DOHH2 (cell line): ENCODE results near the gene ACE.

Source experiments
- H3F3A ChIP-seq: fragments of 200-600 bp; sonication (generic), shearing (Covaris generic); 2 replicates; pipeline ENCODE4 v1.6.0; 2016; ENCODE audit warnings: antibody characterized with exemption, mild to moderate bottlenecking; ENCODE audit not compliant: control insufficient read depth, insufficient read depth
- H3K27ac ChIP-seq: fragments of 200-600 bp; sonication (generic); 2 replicates; pipeline ENCODE4 v1.5.1; 2014; ENCODE audit warnings: low read depth, mild to moderate bottlenecking, low read length, moderate library complexity
- H3K27me3 ChIP-seq: fragments of 200-600 bp; sonication (generic); 2 replicates; pipeline ENCODE4 v1.6.1; 2014; ENCODE audit warnings: mild to moderate bottlenecking, low read length, mixed read lengths; ENCODE audit not compliant: control insufficient read depth
- H3K36me3 ChIP-seq: fragments of 200-600 bp; sonication (generic); 2 replicates; pipeline ENCODE4 v1.6.1; 2014; ENCODE audit warnings: mild to moderate bottlenecking, low read length, moderate library complexity, mixed read lengths; ENCODE audit not compliant: control insufficient read depth
- H3K4me1 ChIP-seq: fragments of 200-600 bp; sonication (generic); 2 replicates; pipeline ENCODE4 v1.6.1; 2014; ENCODE audit warnings: mild to moderate bottlenecking, low read length, mixed read lengths; ENCODE audit not compliant: control insufficient read depth
- H3K4me2 ChIP-seq: fragments of 200-600 bp; sonication (generic); 2 replicates; pipeline ENCODE4 v1.6.0; 2014; ENCODE audit warnings: mild to moderate bottlenecking, low read length, moderate library complexity
- H3K4me3 ChIP-seq: fragments of 200-600 bp; sonication (generic); 2 replicates; pipeline ENCODE4 v1.5.1; 2014; ENCODE audit warnings: mild to moderate bottlenecking, low read length, mixed read lengths
- H3K79me2 ChIP-seq: fragments of 200-600 bp; sonication (generic); 2 replicates; pipeline ENCODE4 v1.6.1; 2014; ENCODE audit warnings: mild to moderate bottlenecking, low read length, mixed read lengths; ENCODE audit not compliant: control insufficient read depth
- H3K9me2 ChIP-seq: fragments of 200-600 bp; sonication (generic); replicated peaks from 2 replicates; pipeline ENCODE4 v1.6.1; 2014; ENCODE audit warnings: mild to moderate bottlenecking, low read length, mixed read lengths; ENCODE audit not compliant: control insufficient read depth
- H3K9me3 ChIP-seq: fragments of 200-600 bp; sonication (generic); 2 replicates; pipeline ENCODE4 v1.6.1; 2014; ENCODE audit warnings: antibody characterized with exemption, low read length, mixed read lengths; ENCODE audit not compliant: control insufficient read depth, insufficient read depth
- H4K20me1 ChIP-seq: fragments of 200-600 bp; sonication (generic); 2 replicates; pipeline ENCODE4 v1.6.0; 2014; ENCODE audit warnings: low read depth, mild to moderate bottlenecking, antibody characterized with exemption, low read length, moderate library complexity; ENCODE audit not compliant: control insufficient read depth, insufficient read depth
- CTCF ChIP-seq: fragments of 200-600 bp; sonication (generic); IDR thresholded peaks from one replicate; pipeline ENCODE4 v1.5.1; 2014; ENCODE audit warnings: antibody characterized with exemption, mild to moderate bottlenecking, low read depth, low read length; ENCODE audit not compliant: poor library complexity, severe bottlenecking
- EZH2phosphoT487 ChIP-seq: fragments of 200-600 bp; sonication (generic); IDR thresholded peaks from 2 replicates; pipeline ENCODE4 v1.6.1; 2017; ENCODE audit warnings: borderline replicate concordance, mild to moderate bottlenecking, antibody characterized with exemption, low read length, moderate library complexity, mixed read lengths

Gene ACE

GRCh38 chr17:63503341-63503705, 26.5 kb downstream of the ACE start:
- Histone ChIP-seq H3K9me2 (no peaks in the 10 kb centered on the region), H3F3A (no peaks in the 10 kb centered on the region), H3K9me3 (no peaks in the 10 kb centered on the region), H4K20me1 (no peaks in the 10 kb centered on the region), H3K4me1 (no peaks in the 10 kb centered on the region), H3K27ac (no peak overlapping the region), H3K4me3 (no peak overlapping the region), H3K4me2 (no peak overlapping the region), H3K79me2 (no peaks in the 10 kb centered on the region), H3K27me3 (peaks cover 4% of the 10 kb centered on the region; the same call in 1 of the 2 replicates), H3K36me3 (no peaks in the 10 kb centered on the region)
- TF ChIP-seq CTCF (no peak), EZH2phosphoT487 (no peak)

DNA sequence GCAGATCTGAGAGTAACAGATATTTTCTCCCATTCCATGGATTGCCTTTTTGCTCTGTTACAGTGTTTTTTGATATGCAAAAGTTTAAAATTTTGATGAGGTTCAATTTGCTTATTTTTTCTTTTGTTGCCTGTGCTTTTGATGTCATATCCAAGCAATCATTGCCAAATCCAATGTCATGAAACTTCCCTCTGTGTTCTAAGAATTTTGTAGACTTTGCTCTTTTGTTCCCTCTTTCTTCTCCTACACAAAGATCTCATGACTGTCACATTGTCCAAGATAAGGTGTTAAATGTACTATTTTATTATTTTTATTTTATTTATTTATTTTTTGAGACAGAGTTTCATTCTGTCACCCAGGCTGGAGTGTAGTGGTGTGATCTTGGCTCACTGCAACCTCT, 27.4 kb downstream of the ACE start:
- TF ChIP-seq EZH2phosphoT487 (no peak), CTCF (no peak)
- no peaks in the 10 kb centered on the region for H3K36me3 ChIP-seq

GRCh38 chr17:63505341-63505740, 28.5 kb downstream of the ACE start:
- Histone ChIP-seq H3K9me3 (no peaks in the 10 kb centered on the region), H3K36me3 (no peaks in the 10 kb centered on the region), H3K9me2 (no peaks in the 10 kb centered on the region), H3K4me2 (no peak overlapping the region), H3K4me1 (no peaks in the 10 kb centered on the region), H3K4me3 (no peak overlapping the region), H3K79me2 (no peaks in the 10 kb centered on the region), H3F3A (no peaks in the 10 kb centered on the region), H3K27me3 (peaks cover 4% of the 10 kb centered on the region; the same call in 1 of the 2 replicates), H3K27ac (no peak overlapping the region), H4K20me1 (no peaks in the 10 kb centered on the region; the same call in 1 of the 2 replicates)
- TF ChIP-seq EZH2phosphoT487: no peak
- TF ChIP-seq CTCF: no peak

More for the DNA sequence above, 27.4 kb downstream of the ACE start:
- Histone ChIP-seq H3F3A (no peaks in the 10 kb centered on the region), H3K79me2 (no peaks in the 10 kb centered on the region), H3K27me3 (peaks cover 4% of the 10 kb centered on the region; the same call in 1 of the 2 replicates), H3K9me3 (no peaks in the 10 kb centered on the region), H4K20me1 (no peaks in the 10 kb centered on the region), H3K9me2 (no peaks in the 10 kb centered on the region), H3K27ac (no peak overlapping the region), H3K4me2 (no peak overlapping the region), H3K4me1 (no peaks in the 10 kb centered on the region), H3K4me3 (no peak overlapping the region)
